ENCODE data around the gene NTPCR.

Gene NTPCR

DNA sequence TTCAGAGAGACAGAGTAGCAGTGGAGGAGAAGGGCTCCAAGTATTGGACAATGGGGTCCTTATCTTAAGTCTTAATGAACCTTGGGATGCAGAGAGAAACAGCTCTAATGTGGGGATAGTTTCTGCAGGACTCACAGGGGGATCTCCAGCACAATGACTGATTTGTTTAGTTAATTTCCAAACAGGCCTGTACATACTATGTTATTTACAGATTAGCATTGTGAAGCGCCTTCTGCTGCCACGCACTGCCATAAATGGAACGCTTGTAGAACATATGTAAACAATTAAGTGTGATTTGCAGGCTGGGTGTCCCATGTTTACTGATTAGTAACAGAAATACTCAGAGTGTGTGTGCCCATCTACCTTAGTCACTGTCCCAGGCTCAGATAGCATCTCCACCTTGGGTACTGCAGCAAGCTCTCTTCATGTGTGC, 56.1 kb downstream of the NTPCR start:
- TF ChIP-seq, protein P1, sequence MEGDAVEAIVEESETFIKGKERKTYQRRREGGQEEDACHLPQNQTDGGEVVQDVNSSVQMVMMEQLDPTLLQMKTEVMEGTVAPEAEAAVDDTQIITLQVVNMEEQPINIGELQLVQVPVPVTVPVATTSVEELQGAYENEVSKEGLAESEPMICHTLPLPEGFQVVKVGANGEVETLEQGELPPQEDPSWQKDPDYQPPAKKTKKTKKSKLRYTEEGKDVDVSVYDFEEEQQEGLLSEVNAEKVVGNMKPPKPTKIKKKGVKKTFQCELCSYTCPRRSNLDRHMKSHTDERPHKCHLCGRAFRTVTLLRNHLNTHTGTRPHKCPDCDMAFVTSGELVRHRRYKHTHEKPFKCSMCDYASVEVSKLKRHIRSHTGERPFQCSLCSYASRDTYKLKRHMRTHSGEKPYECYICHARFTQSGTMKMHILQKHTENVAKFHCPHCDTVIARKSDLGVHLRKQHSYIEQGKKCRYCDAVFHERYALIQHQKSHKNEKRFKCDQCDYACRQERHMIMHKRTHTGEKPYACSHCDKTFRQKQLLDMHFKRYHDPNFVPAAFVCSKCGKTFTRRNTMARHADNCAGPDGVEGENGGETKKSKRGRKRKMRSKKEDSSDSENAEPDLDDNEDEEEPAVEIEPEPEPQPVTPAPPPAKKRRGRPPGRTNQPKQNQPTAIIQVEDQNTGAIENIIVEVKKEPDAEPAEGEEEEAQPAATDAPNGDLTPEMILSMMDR (conservative IDR thresholded peaks at IDR 0.05; ENCODE audit: low read depth, low read length): no peak
- Histone ChIP-seq H2AFZ (ENCODE audit: low read depth) (no peak overlapping the region), H3K27me3 (ENCODE audit: insufficient read depth, low read depth) (no peaks in the 10 kb centered on the region), H3K9ac (no peak overlapping the region), H3K4me1 (ENCODE audit: low read depth, poor library complexity, severe bottlenecking) (no peaks in the 10 kb centered on the region), H4K20me1 (ENCODE audit: insufficient read depth) (no peaks in the 10 kb centered on the region), H3K4me2 (no peak overlapping the region), H3K27ac (no peak overlapping the region), H3K36me3 (ENCODE audit: insufficient read depth) (no peaks in the 10 kb centered on the region), H3K4me3 (IDR thresholded peaks at IDR 0.05; ENCODE audit: insufficient read depth, low read depth, low read length) (no peak overlapping the region), H3K79me2 (ENCODE audit: insufficient read depth, low read depth) (no peaks in the 10 kb centered on the region)

GRCh38 chr1:233010146-233010545, 59.7 kb downstream of the NTPCR start:
- H3K27ac ChIP-seq: no peak overlapping the region
- H3K36me3 ChIP-seq (ENCODE audit: insufficient read depth): no peaks in the 10 kb centered on the region
- H3K9ac ChIP-seq: no peak overlapping the region
- no peaks in the 10 kb centered on the region for H3K79me2 ChIP-seq (ENCODE audit: insufficient read depth, low read depth)
- H3K4me2 ChIP-seq: no peak overlapping the region
- TF ChIP-seq, protein P1 (conservative IDR thresholded peaks at IDR 0.05; ENCODE audit: low read depth, low read length): no peak
- no peak overlapping the region for H2AFZ ChIP-seq (ENCODE audit: low read depth)
- no peak overlapping the region for H3K4me3 ChIP-seq (IDR thresholded peaks at IDR 0.05; ENCODE audit: insufficient read depth, low read depth, low read length)
- H3K27me3 ChIP-seq (ENCODE audit: insufficient read depth, low read depth): peaks cover 18% of the 10 kb centered on the region; the same call in 1 of the 2 replicates
- H3K4me1 ChIP-seq (ENCODE audit: low read depth, poor library complexity, severe bottlenecking): peaks cover 6% of the 10 kb centered on the region
- no peaks in the 10 kb centered on the region for H4K20me1 ChIP-seq (ENCODE audit: insufficient read depth)

DNA sequence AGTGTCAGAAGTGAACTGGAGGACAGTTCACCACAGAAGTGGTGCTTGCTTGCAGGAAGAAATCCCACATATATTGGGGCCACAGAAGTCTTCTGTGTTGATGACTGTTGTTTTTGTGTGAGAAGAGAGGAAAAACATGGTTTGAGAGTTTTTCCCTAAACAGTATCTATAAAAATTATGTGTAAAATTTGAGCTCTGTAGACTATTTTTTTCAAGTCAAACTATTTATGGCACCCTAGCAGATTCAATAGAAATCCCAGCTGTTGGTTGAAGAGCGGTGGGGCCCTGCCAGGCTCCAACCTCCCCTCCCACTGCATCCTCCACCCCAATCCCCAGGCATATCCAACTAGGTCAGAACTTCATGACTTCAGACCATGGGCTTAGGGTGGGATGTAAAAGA, 61.6 kb downstream of the NTPCR start:
- Histone ChIP-seq H3K36me3 (ENCODE audit: insufficient read depth) (no peaks in the 10 kb centered on the region), H4K20me1 (ENCODE audit: insufficient read depth) (no peaks in the 10 kb centered on the region), H3K4me3 (IDR thresholded peaks at IDR 0.05; ENCODE audit: insufficient read depth, low read depth, low read length) (no peak overlapping the region), H2AFZ (ENCODE audit: low read depth) (no peak overlapping the region), H3K4me2 (no peak overlapping the region), H3K9ac (no peak overlapping the region), H3K79me2 (ENCODE audit: insufficient read depth, low read depth) (no peaks in the 10 kb centered on the region), H3K4me1 (ENCODE audit: low read depth, poor library complexity, severe bottlenecking) (peaks cover 25% of the 10 kb centered on the region), H3K27me3 (ENCODE audit: insufficient read depth, low read depth) (peaks cover 18% of the 10 kb centered on the region; the same call in 1 of the 2 replicates), H3K27ac (no peak overlapping the region)
- TF ChIP-seq, protein P1 (conservative IDR thresholded peaks at IDR 0.05; ENCODE audit: low read depth, low read length): no peak

DNA sequence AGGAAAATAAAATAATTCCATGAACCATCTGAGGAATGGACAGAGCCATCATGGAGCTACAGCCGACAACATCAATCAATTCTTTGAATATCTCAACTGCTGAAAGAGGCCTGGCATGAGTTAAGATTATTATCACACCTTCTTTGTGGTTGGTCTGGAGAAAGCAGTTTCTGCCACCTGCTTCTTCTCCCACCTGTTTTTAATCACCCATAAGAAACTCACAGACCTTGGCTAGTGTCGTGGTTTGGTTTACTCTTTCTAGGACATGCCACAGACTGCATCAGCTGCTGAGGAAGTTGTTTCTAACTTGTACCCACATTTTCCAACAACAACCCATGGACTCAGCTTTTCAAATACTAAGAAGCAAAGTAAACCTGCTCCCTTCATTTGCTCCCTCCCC, 65.6 kb downstream of the NTPCR start:
- Histone ChIP-seq H3K9ac (no peak overlapping the region), H3K27ac (no peak overlapping the region), H3K27me3 (ENCODE audit: insufficient read depth, low read depth) (peaks cover 18% of the 10 kb centered on the region; the same call in 1 of the 2 replicates), H3K79me2 (ENCODE audit: insufficient read depth, low read depth) (no peaks in the 10 kb centered on the region), H2AFZ (ENCODE audit: low read depth) (no peak overlapping the region), H3K4me1 (ENCODE audit: low read depth, poor library complexity, severe bottlenecking) (peaks cover 32% of the 10 kb centered on the region), H3K4me3 (IDR thresholded peaks at IDR 0.05; ENCODE audit: insufficient read depth, low read depth, low read length) (no peak overlapping the region), H3K36me3 (ENCODE audit: insufficient read depth) (no peaks in the 10 kb centered on the region), H4K20me1 (ENCODE audit: insufficient read depth) (no peaks in the 10 kb centered on the region), H3K4me2 (peak overlapping the region; percentile 70)
- TF ChIP-seq, protein P1 (conservative IDR thresholded peaks at IDR 0.05; ENCODE audit: low read depth, low read length): no peak

Data from KMS-11 (cell line).